Testis (tissue), 2 donors: ENCODE data around the gene NFATC3.

Experiments
- POLR2A ChIP-seq: fragments of 450-650 bp; IDR thresholded peaks from one replicate; pipeline ENCODE4 v1.6.1; 2017; ENCODE audit warnings: antibody characterized with exemption, mild to moderate bottlenecking, moderate library complexity
- TF ChIP-seq, protein P1 (sequence below), 3 experiments: fragments of 450-650 bp in 2 of 3; fragments of 200-600 bp in 1 of 3; sonication (generic) in 1 of 3; IDR thresholded peaks; one replicate each; pipeline ENCODE4 v1.5.1; 2016 to 2019; ENCODE audit warnings: antibody characterized with exemption in 3 of 3, mild to moderate bottlenecking in 2 of 3, moderate library complexity in 1 of 3

DNA sequence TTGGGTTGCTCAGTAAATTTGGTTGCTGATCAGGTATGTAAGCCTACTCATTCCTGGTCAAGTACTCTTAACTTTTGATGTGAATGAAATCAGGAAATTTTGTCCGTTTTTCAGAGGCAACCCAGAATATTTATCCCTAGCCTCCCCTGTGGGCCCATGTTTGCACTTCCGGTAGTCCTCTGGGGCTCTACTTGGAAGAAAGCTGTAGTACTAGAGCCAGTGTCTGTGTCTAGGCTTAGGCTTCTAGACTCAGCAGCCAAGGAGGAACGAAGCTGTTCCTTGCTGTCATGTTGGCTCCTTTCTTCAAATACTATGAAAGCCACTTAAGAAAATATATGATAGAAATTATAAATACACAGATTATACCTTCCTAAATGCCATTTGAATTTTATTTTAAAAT lies 129.6 kb downstream of the NFATC3 start:
- TF ChIP-seq, protein P1, sequence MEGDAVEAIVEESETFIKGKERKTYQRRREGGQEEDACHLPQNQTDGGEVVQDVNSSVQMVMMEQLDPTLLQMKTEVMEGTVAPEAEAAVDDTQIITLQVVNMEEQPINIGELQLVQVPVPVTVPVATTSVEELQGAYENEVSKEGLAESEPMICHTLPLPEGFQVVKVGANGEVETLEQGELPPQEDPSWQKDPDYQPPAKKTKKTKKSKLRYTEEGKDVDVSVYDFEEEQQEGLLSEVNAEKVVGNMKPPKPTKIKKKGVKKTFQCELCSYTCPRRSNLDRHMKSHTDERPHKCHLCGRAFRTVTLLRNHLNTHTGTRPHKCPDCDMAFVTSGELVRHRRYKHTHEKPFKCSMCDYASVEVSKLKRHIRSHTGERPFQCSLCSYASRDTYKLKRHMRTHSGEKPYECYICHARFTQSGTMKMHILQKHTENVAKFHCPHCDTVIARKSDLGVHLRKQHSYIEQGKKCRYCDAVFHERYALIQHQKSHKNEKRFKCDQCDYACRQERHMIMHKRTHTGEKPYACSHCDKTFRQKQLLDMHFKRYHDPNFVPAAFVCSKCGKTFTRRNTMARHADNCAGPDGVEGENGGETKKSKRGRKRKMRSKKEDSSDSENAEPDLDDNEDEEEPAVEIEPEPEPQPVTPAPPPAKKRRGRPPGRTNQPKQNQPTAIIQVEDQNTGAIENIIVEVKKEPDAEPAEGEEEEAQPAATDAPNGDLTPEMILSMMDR (IDR thresholded peaks at IDR 0.05), result no peak
- TF ChIP-seq POLR2A, result no peak
